HepG2 (cell line): ENCODE results near the gene POLR1D. TPM values are rescaled to one million over a fixed set of nuclear protein-coding genes. Genes with fewer than 3 reads are reported as not detected.
A peak's percentile ranks its signal among the peaks of the same experiment; 100 is the strongest.

ENCODE experiments used
- ATAC-seq: fragments of 200-7000 bp; cut with Tn5 transposase; 3 replicates; pipeline ENCODE4 v1.9.1; 2020; ENCODE audit warnings: mild to moderate bottlenecking, moderate library complexity
- BruUV-seq: library from RNA; stranded (reverse); fragments of 400-500 nt; replicated peaks from 2 replicates; lab custom pipeline; 2021; lab: Mats Ljungman, UMichigan
- CTCF ChIA-PET: fragments of 300-600 bp; formaldehyde crosslinking; extraction: SDS; loops from one replicate; lab custom pipeline; 2021; ENCODE audit warnings: low total read pairs, inconsistent platforms, low intra/inter-chr PET ratio; lab: Yijun Ruan, JAX
- POLR2A ChIA-PET: fragments of 350-600 bp; sonication (Branson Sonifier 250); formaldehyde crosslinking; loops from one replicate; lab custom pipeline; 2020; ENCODE audit warnings: antibody characterized with exemption, inconsistent platforms; lab: Yijun Ruan, JAX
- DNase-seq: peaks from one replicate; pipeline ENCODE4 v3.0.0-alpha.2; 2015; ENCODE audit warnings: low spot score
- FAIRE-seq: peaks from 3 replicates; lab custom pipeline; 2011; peaks lifted over from hg19 to GRCh38; lab: Jason Lieb, UNC
- H2AFZ ChIP-seq: one replicate; pipeline ENCODE4 v1.6.1; 2011; ENCODE audit warnings: low read length, inconsistent platforms
- H3K27ac ChIP-seq: fragments of 300-600 bp; 3 replicates; pipeline ENCODE4 v1.8.0; 2011; ENCODE audit warnings: mixed run types, mild to moderate bottlenecking, mixed read lengths, low read length, inconsistent platforms; ENCODE audit not compliant: insufficient read depth; ENCODE audit errors: extremely low read length
- H3K27me3 ChIP-seq, 2 experiments: fragments of 200-600 bp in 1 of 2; 2 replicates in 1 of 2; 3 replicates in 1 of 2; pipeline versions ENCODE4 v1.6.0 to v1.8.0; 2011; ENCODE audit warnings: low read length in 2 of 2, mild to moderate bottlenecking in 2 of 2, moderate library complexity in 2 of 2, inconsistent platforms in 1 of 2; ENCODE audit not compliant: insufficient read depth in 2 of 2, control insufficient read depth in 1 of 2
- H3K36me3 ChIP-seq, 2 experiments: fragments of 200-600 bp in 1 of 2; replicated peaks in 1 of 2; 2 replicates in 1 of 2; 3 replicates in 1 of 2; pipeline versions ENCODE4 v1.5.1 to v1.8.0; 2011; ENCODE audit warnings: low read length in 2 of 2, inconsistent platforms in 1 of 2; ENCODE audit not compliant: insufficient read depth in 2 of 2, control insufficient read depth in 1 of 2
- H3K4me1 ChIP-seq: 2 replicates; pipeline ENCODE4 v1.5.1; 2012; ENCODE audit warnings: low read length, inconsistent platforms; ENCODE audit not compliant: insufficient read depth
- H3K4me2 ChIP-seq: 2 replicates; pipeline ENCODE4 v1.6.0; 2011; ENCODE audit warnings: low read depth, low read length, inconsistent platforms
- H3K4me3 ChIP-seq, 3 experiments: fragments of 200-600 bp in 1 of 3; sonication (generic), shearing (Covaris generic) in 1 of 3; replicated peaks in 1 of 3; 2 replicates each; pipeline ENCODE4 v1.5.1; 2011 to 2016; ENCODE audit warnings: low read length in 3 of 3, inconsistent platforms in 2 of 3, low read depth in 2 of 3, mild to moderate bottlenecking in 2 of 3, control low read depth in 1 of 3, mixed read lengths in 1 of 3; ENCODE audit not compliant: insufficient read depth in 1 of 3
- H3K79me2 ChIP-seq: one replicate; pipeline ENCODE4 v1.6.1; 2011; ENCODE audit warnings: low read length, inconsistent platforms; ENCODE audit not compliant: insufficient read depth
- H3K9ac ChIP-seq: 2 replicates; pipeline ENCODE4 v1.6.0; 2011; ENCODE audit warnings: mild to moderate bottlenecking, low read depth, low read length, inconsistent platforms; ENCODE audit not compliant: insufficient read depth
- H3K9me3 ChIP-seq: 2 replicates; pipeline ENCODE4 v1.5.1; 2012; ENCODE audit warnings: mild to moderate bottlenecking, low read length
- H4K20me1 ChIP-seq: 2 replicates; pipeline ENCODE4 v1.6.0; 2011; ENCODE audit warnings: inconsistent platforms, mild to moderate bottlenecking, low read length, moderate library complexity; ENCODE audit not compliant: insufficient read depth
- AGO2 ChIP-seq: fragments of 200-400 bp; formaldehyde crosslinking; optimal IDR thresholded peaks from 2 replicates; pipeline ENCODE3; 2017; ENCODE audit warnings: mild to moderate bottlenecking, low read depth, low read length, moderate library complexity
- CHD2 ChIP-seq: IDR thresholded peaks from 2 replicates; pipeline ENCODE4 v1.6.1; 2011; ENCODE audit warnings: low read depth, low read length, improper control_type of control experiment
- FOXJ3 ChIP-seq: sonication (generic); formaldehyde crosslinking; IDR thresholded peaks from 2 replicates; pipeline ENCODE4 v1.4.0; 2020; ENCODE audit warnings: missing genetic modification reagents, mild to moderate bottlenecking, borderline replicate concordance
- KMT2A ChIP-seq: sonication (generic); formaldehyde crosslinking; IDR thresholded peaks from 2 replicates; pipeline ENCODE4 v1.4.0; 2020; ENCODE audit warnings: missing genetic modification reagents
- MAFK ChIP-seq, 2 experiments: IDR thresholded peaks in 1 of 2; conservative IDR thresholded peaks in 1 of 2; 2 replicates each; pipeline ENCODE4 v1.6.1; 2011; ENCODE audit warnings: improper control_type of control experiment in 2 of 2, low read length in 2 of 2
- RBM22 ChIP-seq: fragments of 200-400 bp; formaldehyde crosslinking; optimal IDR thresholded peaks from 2 replicates; pipeline ENCODE3; 2017; ENCODE audit warnings: mild to moderate bottlenecking, low read length, moderate library complexity
- SMYD3 ChIP-seq: sonication (generic); formaldehyde crosslinking; IDR thresholded peaks from 2 replicates; pipeline ENCODE4 v1.8.1; 2023; ENCODE audit warnings: mild to moderate bottlenecking, missing genetic modification reagents
- SP5 ChIP-seq: IDR thresholded peaks from 2 replicates; pipeline ENCODE4 v1.6.1; 2016; ENCODE audit warnings: low read depth, borderline replicate concordance
- TAF1 ChIP-seq: sonication (generic); formaldehyde crosslinking; IDR thresholded peaks from 2 replicates; pipeline ENCODE4 v1.4.0; 2020; ENCODE audit warnings: missing genetic modification reagents
- THYN1 ChIP-seq: sonication (generic); formaldehyde crosslinking; IDR thresholded peaks from 2 replicates; pipeline ENCODE4 v1.8.1; 2023; ENCODE audit warnings: low read depth, mild to moderate bottlenecking, moderate library complexity, missing genetic modification reagents, borderline replicate concordance
- ZFX ChIP-seq: sonication (generic); formaldehyde crosslinking; IDR thresholded peaks from 2 replicates; pipeline ENCODE4 v1.4.0; 2020; ENCODE audit warnings: mild to moderate bottlenecking, low read depth, missing genetic modification reagents, moderate library complexity
- ZMYM3 ChIP-seq: sonication (generic); formaldehyde crosslinking; IDR thresholded peaks from 2 replicates; pipeline ENCODE4 v1.5.1; 2020; ENCODE audit warnings: mild to moderate bottlenecking, missing genetic modification reagents
- ZNF777 ChIP-seq: sonication (generic); formaldehyde crosslinking; IDR thresholded peaks from 2 replicates; pipeline ENCODE4 v1.4.0; 2020; ENCODE audit warnings: missing genetic modification reagents
- ZNF816 ChIP-seq: sonication (generic); formaldehyde crosslinking; IDR thresholded peaks from 2 replicates; pipeline ENCODE4 v1.8.0; 2022; ENCODE audit warnings: missing genetic modification reagents, mild to moderate bottlenecking, borderline replicate concordance
- ZSCAN9 ChIP-seq: IDR thresholded peaks from 2 replicates; pipeline ENCODE4 v1.6.1; 2016; ENCODE audit warnings: borderline replicate concordance
- WGBS: methylation state at CpG from one replicate; pipeline ENCODE4 v1.1.6; 2017; ENCODE audit warnings: low lambda C conversion rate; 5-methylcytosine and 5-hydroxymethylcytosine counted together
- in situ Hi-C: cut with HindIII; loops from 2 replicates; pipeline ENCODE4 v1.10.0; 2017; ENCODE audit warnings: low pct_unique_long_range_greater_than_20kb; ENCODE audit not compliant: extremely low pct_ligation_motif_present
- intact Hi-C: fragments of 100-400 bp; cut with micrococcal nuclease; formaldehyde crosslinking; loops from one replicate; pipeline ENCODE4 v1.10.0; 2022; ENCODE audit not compliant: unreplicated experiment
- polyA plus RNA-seq, 8 experiments: library from polyadenylated mRNA; depleted of rRNA in 3 of 8; stranded (reverse) in 7 of 8; unstranded in 1 of 8; fragments of >200 nt; fragmentation: Illumina TruSeq in 4 of 8; extraction: Trizol in 4 of 8; gene quantifications; 2 replicates each; pipeline versions ENCODE4 v1.2.1 to v1.2.3, GENCODE V29; 2011 to 2016; ENCODE audit warnings: low read depth in 4 of 8, missing spikeins in 1 of 8, mixed read lengths in 1 of 8; ENCODE audit not compliant: insufficient read depth in 1 of 8
- total RNA-seq, 5 experiments: library from RNA; depleted of rRNA; stranded (reverse); fragments of >200 nt; fragmentation: Illumina TruSeq; extraction: Trizol; gene quantifications; 2 replicates each; pipeline ENCODE4 v1.2.3, GENCODE V29; 2016; ENCODE audit warnings: low read depth in 1 of 5
- TF ChIP-seq, protein P1 (sequence below): IDR thresholded peaks from 2 replicates; pipeline ENCODE4 v1.6.1; 2016; ENCODE audit warnings: missing genetic modification reagents, missing compliant biosample characterization
- TF ChIP-seq, protein P2 (sequence below): sonication (generic); formaldehyde crosslinking; IDR thresholded peaks from 2 replicates; pipeline ENCODE4 v1.5.0; 2020; ENCODE audit warnings: missing genetic modification reagents
- TF ChIP-seq, protein P3 (sequence below): sonication (generic); formaldehyde crosslinking; IDR thresholded peaks from 2 replicates; pipeline ENCODE4 v1.4.0; 2020; ENCODE audit warnings: missing genetic modification reagents
- TF ChIP-seq, protein P4 (sequence below): sonication (generic); formaldehyde crosslinking; IDR thresholded peaks from 2 replicates; pipeline ENCODE4 v1.4.0; 2020; ENCODE audit warnings: missing genetic modification reagents
- TF ChIP-seq, protein P5 (sequence below): sonication (generic); formaldehyde crosslinking; IDR thresholded peaks from 2 replicates; pipeline ENCODE4 v1.8.0; 2022; ENCODE audit warnings: missing genetic modification reagents, low read depth, mild to moderate bottlenecking, borderline replicate concordance

POLR1D gene
- total and polyA plus RNA-seq, 2 of the 13 experiments (the other 11 are each of a cell fraction or from before 2014, with no cell fraction given): 183 to 490 TPM

DNA sequence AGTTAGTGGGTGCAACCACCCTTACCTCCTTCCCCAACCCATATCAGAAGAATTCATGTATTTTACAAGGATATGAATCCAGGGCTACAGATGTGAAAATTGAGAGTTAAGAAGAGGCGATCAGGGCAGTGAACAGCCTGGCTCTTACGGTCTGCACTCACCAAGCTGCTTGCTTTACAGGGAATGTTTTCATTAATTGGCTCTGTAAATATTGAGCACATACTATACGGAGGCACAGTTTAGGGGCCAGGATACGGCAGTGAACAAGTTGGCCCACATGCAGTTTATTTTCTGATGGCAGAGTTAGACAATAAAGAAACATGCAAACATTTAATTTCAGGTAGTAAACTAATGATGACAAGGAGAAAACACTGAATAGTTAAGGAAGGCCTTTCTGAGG is 6.4 kb downstream of the POLR1D start:
- BruUV-seq: no TSS peak
- peaks cover 46% of the 10 kb centered on the region for H3K79me2 ChIP-seq
- H3K27me3 ChIP-seq: no peaks in the 10 kb centered on the region
- no peak for DNase-seq
- H3K27ac ChIP-seq: no peak overlapping the region
- no peaks in the 10 kb centered on the region for H3K9me3 ChIP-seq
- no peak overlapping the region for H3K4me3 ChIP-seq
- ChIA-PET CTCF (no interaction called here), POLR2A (no interaction called here)
- 0 out of 2 replicates have a peak overlapping the region, but pooled peaks have one; percentile 25 for H3K4me2 ChIP-seq
- H3K9ac ChIP-seq: no peak overlapping the region
- peaks cover 4 to 6% of the 10 kb centered on the region in 2 experiments; a peak in 3 of 5 replicates for H3K36me3 ChIP-seq
- peaks cover 64% of the 10 kb centered on the region for H3K4me1 ChIP-seq
- H2AFZ ChIP-seq: no peak overlapping the region
- 26% methylated on average over 4 of the region's 4 CpGs for WGBS
- peak; percentile 62 for ATAC-seq
- intact Hi-C loops: no loop called here
- peaks cover 10% of the 10 kb centered on the region for H4K20me1 ChIP-seq
- in situ Hi-C loops: no loop called here
- FAIRE-seq: no peak
- TF ChIP-seq ZSCAN9 (CRISPR knock-in tag) (no peak), MAFK (conservative IDR thresholded peaks at IDR 0.05 in 1 of 2, IDR thresholded peaks at IDR 0.05 in 1 of 2; ENCODE audit: low read length in 2 of 2) (no peak), SP5 (no peak), RBM22 (no peak), FOXJ3 (CRISPR knock-in tag) (no peak), ZNF777 (CRISPR knock-in tag) (no peak), ZMYM3 (CRISPR knock-in tag) (no peak), TAF1 (CRISPR knock-in tag) (no peak), AGO2 (no peak), SMYD3 (CRISPR knock-in tag) (no peak), ZNF816 (CRISPR knock-in tag) (no peak), CHD2 (no peak), ZFX (no peak), KMT2A (CRISPR knock-in tag) (no peak), THYN1 (CRISPR knock-in tag) (no peak)
- TF ChIP-seq, protein P1, sequence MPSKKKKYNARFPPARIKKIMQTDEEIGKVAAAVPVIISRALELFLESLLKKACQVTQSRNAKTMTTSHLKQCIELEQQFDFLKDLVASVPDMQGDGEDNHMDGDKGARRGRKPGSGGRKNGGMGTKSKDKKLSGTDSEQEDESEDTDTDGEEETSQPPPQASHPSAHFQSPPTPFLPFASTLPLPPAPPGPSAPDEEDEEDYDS (CRISPR knock-in tag): no peak
- TF ChIP-seq, protein P2, sequence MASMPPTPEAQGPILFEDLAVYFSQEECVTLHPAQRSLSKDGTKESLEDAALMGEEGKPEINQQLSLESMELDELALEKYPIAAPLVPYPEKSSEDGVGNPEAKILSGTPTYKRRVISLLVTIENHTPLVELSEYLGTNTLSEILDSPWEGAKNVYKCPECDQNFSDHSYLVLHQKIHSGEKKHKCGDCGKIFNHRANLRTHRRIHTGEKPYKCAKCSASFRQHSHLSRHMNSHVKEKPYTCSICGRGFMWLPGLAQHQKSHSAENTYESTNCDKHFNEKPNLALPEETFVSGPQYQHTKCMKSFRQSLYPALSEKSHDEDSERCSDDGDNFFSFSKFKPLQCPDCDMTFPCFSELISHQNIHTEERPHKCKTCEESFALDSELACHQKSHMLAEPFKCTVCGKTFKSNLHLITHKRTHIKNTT (CRISPR knock-in tag): no peak
- TF ChIP-seq, protein P3, sequence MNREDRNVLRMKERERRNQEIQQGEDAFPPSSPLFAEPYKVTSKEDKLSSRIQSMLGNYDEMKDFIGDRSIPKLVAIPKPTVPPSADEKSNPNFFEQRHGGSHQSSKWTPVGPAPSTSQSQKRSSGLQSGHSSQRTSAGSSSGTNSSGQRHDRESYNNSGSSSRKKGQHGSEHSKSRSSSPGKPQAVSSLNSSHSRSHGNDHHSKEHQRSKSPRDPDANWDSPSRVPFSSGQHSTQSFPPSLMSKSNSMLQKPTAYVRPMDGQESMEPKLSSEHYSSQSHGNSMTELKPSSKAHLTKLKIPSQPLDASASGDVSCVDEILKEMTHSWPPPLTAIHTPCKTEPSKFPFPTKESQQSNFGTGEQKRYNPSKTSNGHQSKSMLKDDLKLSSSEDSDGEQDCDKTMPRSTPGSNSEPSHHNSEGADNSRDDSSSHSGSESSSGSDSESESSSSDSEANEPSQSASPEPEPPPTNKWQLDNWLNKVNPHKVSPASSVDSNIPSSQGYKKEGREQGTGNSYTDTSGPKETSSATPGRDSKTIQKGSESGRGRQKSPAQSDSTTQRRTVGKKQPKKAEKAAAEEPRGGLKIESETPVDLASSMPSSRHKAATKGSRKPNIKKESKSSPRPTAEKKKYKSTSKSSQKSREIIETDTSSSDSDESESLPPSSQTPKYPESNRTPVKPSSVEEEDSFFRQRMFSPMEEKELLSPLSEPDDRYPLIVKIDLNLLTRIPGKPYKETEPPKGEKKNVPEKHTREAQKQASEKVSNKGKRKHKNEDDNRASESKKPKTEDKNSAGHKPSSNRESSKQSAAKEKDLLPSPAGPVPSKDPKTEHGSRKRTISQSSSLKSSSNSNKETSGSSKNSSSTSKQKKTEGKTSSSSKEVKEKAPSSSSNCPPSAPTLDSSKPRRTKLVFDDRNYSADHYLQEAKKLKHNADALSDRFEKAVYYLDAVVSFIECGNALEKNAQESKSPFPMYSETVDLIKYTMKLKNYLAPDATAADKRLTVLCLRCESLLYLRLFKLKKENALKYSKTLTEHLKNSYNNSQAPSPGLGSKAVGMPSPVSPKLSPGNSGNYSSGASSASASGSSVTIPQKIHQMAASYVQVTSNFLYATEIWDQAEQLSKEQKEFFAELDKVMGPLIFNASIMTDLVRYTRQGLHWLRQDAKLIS (CRISPR knock-in tag): no peak
- TF ChIP-seq, protein P4, sequence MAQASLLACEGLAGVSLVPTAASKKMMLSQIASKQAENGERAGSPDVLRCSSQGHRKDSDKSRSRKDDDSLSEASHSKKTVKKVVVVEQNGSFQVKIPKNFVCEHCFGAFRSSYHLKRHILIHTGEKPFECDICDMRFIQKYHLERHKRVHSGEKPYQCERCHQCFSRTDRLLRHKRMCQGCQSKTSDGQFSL (CRISPR knock-in tag): no peak
- TF ChIP-seq, protein P5, sequence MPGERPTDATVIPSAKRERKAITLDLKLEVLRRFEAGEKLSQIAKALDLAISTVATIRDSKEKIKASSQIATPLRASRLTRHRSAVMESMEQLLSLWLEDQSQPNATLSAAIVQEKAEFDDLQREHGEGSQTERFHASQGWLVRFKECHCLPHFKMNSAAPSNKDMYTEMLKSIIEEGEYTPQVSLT (CRISPR knock-in tag): no peak
